GM12878 (cell line): ENCODE measurements around the gene SZRD1. TPM values are rescaled to one million over a fixed set of nuclear protein-coding genes. Genes with fewer than 3 reads are reported as not detected.

Source experiments
- ATAC-seq: fragments of 200-7000 bp; cut with Tn5 transposase; 3 replicates; pipeline ENCODE4 v1.9.1; 2020; ENCODE audit warnings: mild to moderate bottlenecking, moderate library complexity
- BruUV-seq: library from RNA; stranded (reverse); fragments of 400-500 nt; replicated peaks from 2 replicates; lab custom pipeline; 2021; lab: Mats Ljungman, UMichigan
- CTCF ChIA-PET: fragments of 300-600 bp; sonication (Branson Sonifier 250); formaldehyde crosslinking; extraction: SDS; loops from one replicate; lab custom pipeline; 2021; ENCODE audit warnings: inconsistent platforms; lab: Yijun Ruan, JAX
- POLR2A ChIA-PET: fragments of 350-600 bp; formaldehyde crosslinking; extraction: SDS; loops from one replicate; lab custom pipeline; 2021; ENCODE audit warnings: inconsistent platforms; lab: Charles Lee
- RAD21 ChIA-PET: fragments of 300-600 bp; sonication (Branson Sonifier 250); formaldehyde crosslinking; loops from one replicate; lab custom pipeline; 2023; ENCODE audit warnings: antibody characterized with exemption; ENCODE audit not compliant: unreplicated experiment; lab: Charles Lee
- SMC1A ChIA-PET: fragments of 300-600 bp; sonication (Branson Sonifier 250); formaldehyde crosslinking; loops from one replicate; lab custom pipeline; 2023; ENCODE audit not compliant: unreplicated experiment, uncharacterized antibody; lab: Charles Lee
- DNase-seq: peaks from one replicate; pipeline ENCODE4 v3.0.0-alpha.2; 2011; ENCODE audit warnings: low read depth, low spot score
- FAIRE-seq: peaks from 3 replicates; lab custom pipeline; 2011; peaks lifted over from hg19 to GRCh38; lab: Jason Lieb, UNC
- H2AFZ ChIP-seq: 2 replicates; pipeline ENCODE4 v1.6.0; 2011; ENCODE audit warnings: low read depth, low read length, control low read depth; ENCODE audit not compliant: control insufficient read depth
- H3K27ac ChIP-seq: 2 replicates; pipeline ENCODE4 v1.5.1; 2011; ENCODE audit warnings: control low read depth; ENCODE audit not compliant: control insufficient read depth, insufficient read depth
- H3K27me3 ChIP-seq, 2 experiments: replicated peaks in 1 of 2; 2 replicates each; pipeline versions ENCODE4 v1.6.0 to v1.6.1; 2011; ENCODE audit warnings: low read length in 1 of 2; ENCODE audit not compliant: control insufficient read depth in 2 of 2, insufficient read depth in 2 of 2
- H3K36me3 ChIP-seq, 2 experiments: 2 replicates each; pipeline ENCODE4 v1.5.1; 2011; ENCODE audit warnings: low read length in 1 of 2; ENCODE audit not compliant: control insufficient read depth in 2 of 2, insufficient read depth in 2 of 2
- H3K4me1 ChIP-seq: 2 replicates; pipeline ENCODE4 v1.6.1; 2011; ENCODE audit warnings: mild to moderate bottlenecking, low read length, moderate library complexity, mixed read lengths; ENCODE audit not compliant: control insufficient read depth, insufficient read depth
- H3K4me2 ChIP-seq: 2 replicates; pipeline ENCODE4 v1.6.0; 2011; ENCODE audit warnings: control low read depth; ENCODE audit not compliant: control insufficient read depth, insufficient read depth
- H3K4me3 ChIP-seq: fragments of 200-600 bp; sonication (generic); 2 replicates; pipeline ENCODE4 v1.5.1; 2016
- H3K79me2 ChIP-seq: 2 replicates; pipeline ENCODE4 v1.6.0; 2011; ENCODE audit warnings: low read length; ENCODE audit not compliant: control insufficient read depth, insufficient read depth
- H3K9ac ChIP-seq: 2 replicates; pipeline ENCODE4 v1.8.0; 2011; ENCODE audit warnings: low read length, control low read depth, mixed read lengths; ENCODE audit not compliant: control insufficient read depth, insufficient read depth
- H3K9me3 ChIP-seq: replicated peaks from 3 replicates; pipeline ENCODE4 v1.5.1; 2011; ENCODE audit warnings: mild to moderate bottlenecking, low read length; ENCODE audit not compliant: control insufficient read depth, insufficient read depth
- H4K20me1 ChIP-seq: 2 replicates; pipeline ENCODE4 v1.6.0; 2011; ENCODE audit not compliant: control insufficient read depth, insufficient read depth
- CEBPZ ChIP-seq: fragments of 150-350 bp; IDR thresholded peaks from 2 replicates; pipeline ENCODE4 v1.6.1; 2016; ENCODE audit warnings: low read depth, low read length
- HDAC6 ChIP-seq: fragments of 200-600 bp; sonication (generic); IDR thresholded peaks from one replicate; pipeline ENCODE4 v1.8.0; 2017; ENCODE audit warnings: antibody characterized with exemption; ENCODE audit not compliant: unreplicated experiment
- IKZF2 ChIP-seq, 2 experiments: fragments of 450-650 bp; IDR thresholded peaks; 2 replicates each; pipeline ENCODE4 v1.6.1; 2017; ENCODE audit warnings: mild to moderate bottlenecking in 2 of 2, moderate library complexity in 2 of 2
- JUNB ChIP-seq: IDR thresholded peaks from 2 replicates; pipeline ENCODE4 v1.6.1; 2016; ENCODE audit warnings: antibody characterized with exemption, mild to moderate bottlenecking
- MTA2 ChIP-seq: fragments of 450-650 bp; IDR thresholded peaks from 2 replicates; pipeline ENCODE4 v1.6.1; 2016; ENCODE audit warnings: low read depth, mild to moderate bottlenecking, moderate library complexity
- MYB ChIP-seq: fragments of 150-350 bp; IDR thresholded peaks from 2 replicates; pipeline ENCODE4 v1.6.1; 2014; ENCODE audit warnings: mild to moderate bottlenecking, low read depth, low read length, borderline replicate concordance
- NFXL1 ChIP-seq: fragments of 450-650 bp; IDR thresholded peaks from 2 replicates; pipeline ENCODE4 v1.6.1; 2017; ENCODE audit warnings: antibody characterized with exemption, mild to moderate bottlenecking, borderline replicate concordance
- RCOR1 ChIP-seq: conservative IDR thresholded peaks from 2 replicates; pipeline ENCODE4 v1.6.1; 2012; ENCODE audit warnings: low read depth, low read length, improper control_type of control experiment
- RELB ChIP-seq: fragments of 450-650 bp; IDR thresholded peaks from 2 replicates; pipeline ENCODE4 v1.6.1; 2017; ENCODE audit warnings: low read depth, mild to moderate bottlenecking, moderate library complexity
- TAF1 ChIP-seq: IDR thresholded peaks from 2 replicates; pipeline ENCODE4 v1.6.1; 2011; ENCODE audit warnings: mild to moderate bottlenecking, low read depth, low read length, borderline replicate concordance
- TCF12 ChIP-seq: IDR thresholded peaks from 2 replicates; pipeline ENCODE4 v1.6.1; 2011; ENCODE audit warnings: low read depth, mild to moderate bottlenecking, low read length
- WRNIP1 ChIP-seq: IDR thresholded peaks from 2 replicates; pipeline ENCODE4 v1.6.1; 2011; ENCODE audit warnings: low read depth, low read length, improper control_type of control experiment, borderline replicate concordance
- YY1 ChIP-seq: IDR thresholded peaks from 2 replicates; pipeline ENCODE4 v1.6.1; 2011; ENCODE audit warnings: low read depth, mild to moderate bottlenecking, low read length
- WGBS: methylation state at CpG from one replicate; pipeline ENCODE4 v1.1.6; 2016; ENCODE audit warnings: low lambda C conversion rate; ENCODE audit not compliant: insufficient replicate concordance, insufficient coverage; ENCODE audit errors: missing lambda C conversion rate; 5-methylcytosine and 5-hydroxymethylcytosine counted together
- in situ Hi-C: fragments of 300-500 bp; cut with MboI; formaldehyde crosslinking; loops from 9 replicates; pipeline ENCODE4 v1.14.3; 2018; ENCODE audit warnings: mixed read lengths
- intact Hi-C: fragments of 100-400 bp; cut with micrococcal nuclease; formaldehyde crosslinking; loops from one replicate; pipeline ENCODE4 v1.14.2; 2022; ENCODE audit not compliant: unreplicated experiment
- polyA plus RNA-seq, 11 experiments: library from polyadenylated mRNA; depleted of rRNA in 4 of 11; unstranded in 6 of 11; stranded (reverse) in 5 of 11; fragments of >200 nt; fragmentation: Nextera tagmentation in 4 of 11; fragmentation: Illumina TruSeq in 1 of 11; extraction: Ambion mirVana in 4 of 11; extraction: Trizol in 1 of 11; gene quantifications; 1 replicate in 1 of 11; 2 replicates in 10 of 11; pipeline versions ENCODE4 v1.2.1 to v1.2.3, GENCODE V29; 2011 to 2016; ENCODE audit warnings: inconsistent platforms in 2 of 11, missing spikeins in 2 of 11, low read depth in 1 of 11
- total RNA-seq, 4 experiments: library from RNA; depleted of rRNA in 3 of 4; stranded (reverse); fragments of >200 nt in 3 of 4; fragmentation: Illumina TruSeq in 1 of 4; extraction: Trizol in 1 of 4; gene quantifications; 2 replicates each; pipeline versions ENCODE4 v1.2.1 to v1.2.3, GENCODE V29; 2013 to 2021
- TF ChIP-seq, protein P1 (sequence below): IDR thresholded peaks from 2 replicates; pipeline ENCODE4 v1.6.1; 2012; ENCODE audit warnings: low read depth, low read length, improper control_type of control experiment

SZRD1 gene
- total and polyA plus RNA-seq, 10 of the 15 experiments (the other 5 are each of a cell fraction or from before 2014, with no cell fraction given): 5.6 to 213 (median 113) TPM

DNA sequence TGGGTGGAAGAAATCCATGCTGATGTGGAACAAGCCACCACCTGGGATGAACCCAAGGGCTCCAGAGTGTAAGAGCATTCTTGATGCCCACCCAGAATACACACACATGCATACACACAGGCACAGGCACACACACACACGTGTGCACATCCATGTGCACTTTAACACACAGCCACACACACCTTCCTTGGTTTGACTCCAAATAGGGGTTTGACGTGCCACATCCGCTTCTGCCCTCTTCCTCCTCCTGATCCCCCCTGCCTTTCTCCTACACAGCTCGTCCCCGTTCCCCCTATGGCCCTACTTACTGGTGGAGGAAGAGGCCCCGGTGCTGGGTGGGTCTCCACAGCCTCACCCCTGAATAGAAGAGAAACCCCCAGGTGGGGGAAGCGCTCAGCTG lies 54.2 kb downstream of the SZRD1 start (continued):
- TF ChIP-seq RCOR1 (no peak), IKZF2 (IDR thresholded peaks at IDR 0.05) (no peak)

DNA sequence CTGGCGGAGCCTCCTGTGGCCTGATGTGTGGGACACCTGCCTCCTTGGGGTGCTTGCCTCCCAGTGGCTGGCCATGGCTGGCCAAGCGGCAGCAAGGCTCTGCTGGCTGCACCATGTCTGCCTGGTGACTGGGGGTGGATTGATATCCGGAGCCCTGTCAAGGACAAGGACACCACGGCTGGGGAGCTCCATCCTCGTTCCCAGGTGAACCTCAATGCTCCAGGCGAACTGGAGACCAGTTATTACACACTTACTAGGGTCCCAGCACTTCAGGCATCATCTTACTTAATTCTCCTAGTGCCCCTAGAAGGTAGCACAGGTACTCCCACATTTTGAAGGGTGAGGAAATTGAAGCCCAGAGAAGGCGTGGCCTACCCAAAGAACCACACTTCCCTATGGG lies 55.0 kb downstream of the SZRD1 start:
- no peak for ATAC-seq
- no TSS peak for BruUV-seq

More for the DNA sequence above, 55.0 kb downstream of the SZRD1 start:
- FAIRE-seq (no peak), DNase-seq (no peak)
- Histone ChIP-seq H3K36me3 (no peaks in the 10 kb centered on the region), H3K9me3 (no peaks in the 10 kb centered on the region), H3K27me3 (no peaks in the 10 kb centered on the region), H3K4me2 (no peak overlapping the region), H3K4me1 (peaks cover 18% of the 10 kb centered on the region), H3K9ac (no peak overlapping the region), H3K4me3 (no peak overlapping the region), H3K27ac (no peak overlapping the region), H3K79me2 (no peaks in the 10 kb centered on the region), H4K20me1 (no peaks in the 10 kb centered on the region), H2AFZ (no peak overlapping the region)
- ChIA-PET SMC1A (no interaction called here), RAD21 (interaction anchor here (2.7 kb wide), 1 partner anchor 54 kb away, joined by 14 read pairs; the partner anchor contains the start of gene SZRD1), CTCF (interaction anchor here (1.0 kb wide), 1 partner anchor 19 kb away, joined by 5 read pairs; the partner anchor contains the start of gene NECAP2), POLR2A (interaction anchor here (1.1 kb wide), 1 partner anchor 28 kb away, joined by 4 read pairs; no protein-coding TSS in a partner anchor)
- in situ Hi-C loops (no loop called here), intact Hi-C loops (no loop called here)
- TF ChIP-seq, protein P1, sequence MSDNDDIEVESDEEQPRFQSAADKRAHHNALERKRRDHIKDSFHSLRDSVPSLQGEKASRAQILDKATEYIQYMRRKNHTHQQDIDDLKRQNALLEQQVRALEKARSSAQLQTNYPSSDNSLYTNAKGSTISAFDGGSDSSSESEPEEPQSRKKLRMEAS: no peak
- no peak for TF ChIP-seq TCF12
- TF ChIP-seq JUNB: no peak
- no peak for TF ChIP-seq CEBPZ
- TF ChIP-seq MYB: no peak
- TF ChIP-seq MTA2: no peak
- TF ChIP-seq RELB: no peak
- no peak for TF ChIP-seq HDAC6
- no peak for TF ChIP-seq WRNIP1
- no peak for TF ChIP-seq YY1
- no peak for TF ChIP-seq NFXL1
- no peak for TF ChIP-seq TAF1
- 86% methylated on average over 7 of the region's 7 CpGs for WGBS
